CD4-positive, alpha-beta T cell treated with Interferon gamma for 1 hour (primary cell): Measurements from ENCODE around the gene CCL4.

ENCODE experiments used
- DNase-seq: peaks from one replicate; pipeline ENCODE4 v3.0.0-alpha.2; 2020

CCL4 gene

GRCh38 chr17:36147601-36148000 lies 44.0 kb downstream of the CCL4 start:
- no peak for DNase-seq

- peak; percentile 69 for DNase-seq
Observed at GRCh38 chr17:36148559-36149295, 45.1 kb downstream of the CCL4 start.

DNA sequence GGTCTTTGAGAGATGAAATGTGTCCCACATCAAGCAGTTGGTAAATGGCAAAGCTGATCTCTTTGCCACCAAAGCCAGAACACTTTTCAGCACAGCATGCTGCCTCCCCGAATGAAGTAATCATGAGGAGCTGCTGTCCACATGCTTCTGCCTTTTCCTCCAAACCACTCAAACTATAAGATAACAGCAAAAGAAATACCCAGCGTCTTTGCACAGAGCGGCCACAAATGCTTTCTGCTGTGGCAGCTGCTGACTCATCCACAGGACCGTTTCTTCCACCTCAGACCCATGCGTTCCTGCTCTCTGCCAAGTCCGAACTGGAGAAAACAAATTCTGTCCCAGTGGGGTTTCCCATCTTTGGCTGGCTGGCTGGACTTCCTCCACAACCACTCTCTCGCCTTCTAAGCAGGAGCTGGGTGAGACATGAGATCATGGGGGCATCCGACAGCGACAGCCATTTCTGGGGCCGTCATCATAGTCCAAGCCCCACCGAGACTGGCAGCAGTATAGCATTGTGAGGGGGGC lies 45.7 kb downstream of the CCL4 start:
- DNase-seq = no peak

GRCh38 chr17:36151891-36152638 lies 48.4 kb downstream of the CCL4 start:
- DNase-seq = no peak

DNA sequence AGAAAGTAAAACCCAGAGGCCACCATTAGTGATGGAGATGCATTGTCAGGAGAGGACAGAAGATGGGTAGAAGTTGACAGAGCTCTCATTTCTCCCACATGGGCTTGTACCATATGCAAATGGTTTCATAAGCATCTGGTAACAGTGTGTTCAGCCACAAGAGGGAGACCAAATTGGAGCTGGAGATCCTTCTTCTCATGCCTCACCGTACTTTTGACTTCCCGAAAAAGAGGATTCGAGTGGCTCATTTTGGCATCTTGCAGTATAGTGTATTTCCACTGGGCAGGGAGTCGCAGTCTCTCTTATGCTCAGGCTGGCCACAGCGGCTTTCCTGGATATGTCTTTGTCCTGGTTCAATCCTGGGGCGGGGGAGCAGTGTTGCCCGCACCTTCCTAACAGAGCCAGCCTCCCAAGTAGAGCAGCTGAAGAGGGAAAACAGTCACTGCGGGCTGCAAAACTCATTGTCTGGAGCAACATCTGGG lies 49.1 kb downstream of the CCL4 start:
- DNase-seq = no peak

DNA sequence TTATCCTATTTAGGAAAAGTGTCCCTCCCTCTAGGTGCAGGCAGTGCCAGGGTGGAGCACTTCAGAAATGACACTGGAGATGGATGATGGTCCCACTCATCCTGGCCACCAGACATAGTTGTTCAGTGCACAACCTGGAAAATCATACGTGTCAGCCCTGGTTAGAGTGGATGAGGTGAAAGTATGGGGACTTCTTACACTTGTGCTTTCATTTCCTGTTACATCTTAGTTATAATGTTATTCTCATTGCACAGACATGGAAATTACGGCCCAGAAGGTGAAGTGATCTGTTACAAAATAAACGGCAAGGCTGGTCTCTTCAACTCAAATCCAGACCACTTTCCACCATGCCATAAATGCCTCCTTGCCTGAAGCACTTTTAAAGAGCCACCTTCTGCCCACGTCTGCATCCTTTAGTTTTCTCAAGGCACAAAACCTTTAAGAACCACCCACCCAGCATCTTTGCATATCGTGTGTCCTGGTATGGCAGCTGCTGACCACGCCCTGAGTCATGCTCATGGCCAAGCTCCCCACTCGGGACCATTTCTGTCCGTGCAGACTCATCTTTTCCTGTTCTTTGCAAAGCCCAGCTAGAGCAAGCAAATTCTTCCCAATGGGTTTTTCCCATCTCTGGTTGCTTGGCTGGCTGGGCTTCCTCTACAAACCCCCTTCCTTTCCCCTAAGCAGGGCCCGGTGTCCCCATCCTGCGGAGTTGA lies 50.4 kb downstream of the CCL4 start:
- DNase-seq = no peak
